GM12864 (cell line): ENCODE data around the gene STXBP4.

Source experiments
- DNase-seq: peaks from one replicate; pipeline ENCODE4 v3.0.0-alpha.2; 2011; ENCODE audit warnings: low read depth
- H3K4me3 ChIP-seq: 2 replicates; pipeline ENCODE4 v1.5.1; 2011; ENCODE audit warnings: mild to moderate bottlenecking, low read depth, low read length, control low read depth
- TF ChIP-seq, protein P1 (sequence below): IDR thresholded peaks from 2 replicates; pipeline ENCODE4 v1.5.1; 2011; ENCODE audit warnings: low read depth, mild to moderate bottlenecking, moderate library complexity, low read length, control low read depth, inconsistent platforms; ENCODE audit errors: missing control alignments

STXBP4 gene

DNA sequence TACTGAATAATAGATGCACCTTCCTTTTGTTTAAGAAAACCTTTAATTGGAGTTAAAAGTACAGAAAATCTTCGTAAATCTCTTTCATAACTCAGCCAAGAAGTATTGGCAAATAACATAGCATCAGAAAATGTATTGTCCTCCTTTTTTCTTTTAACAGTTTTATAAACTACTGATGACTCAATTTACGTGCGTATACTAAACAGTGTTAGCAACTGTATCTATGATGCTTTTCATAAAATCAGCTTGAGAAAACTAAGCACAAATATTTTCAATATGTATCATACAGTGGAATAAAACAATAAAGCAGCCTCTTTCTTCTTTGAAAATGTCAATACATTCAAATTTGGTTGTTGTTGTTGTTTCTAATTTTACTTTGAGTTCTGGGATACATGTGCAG lies 88.6 kb downstream of the STXBP4 start:
- TF ChIP-seq, protein P1, sequence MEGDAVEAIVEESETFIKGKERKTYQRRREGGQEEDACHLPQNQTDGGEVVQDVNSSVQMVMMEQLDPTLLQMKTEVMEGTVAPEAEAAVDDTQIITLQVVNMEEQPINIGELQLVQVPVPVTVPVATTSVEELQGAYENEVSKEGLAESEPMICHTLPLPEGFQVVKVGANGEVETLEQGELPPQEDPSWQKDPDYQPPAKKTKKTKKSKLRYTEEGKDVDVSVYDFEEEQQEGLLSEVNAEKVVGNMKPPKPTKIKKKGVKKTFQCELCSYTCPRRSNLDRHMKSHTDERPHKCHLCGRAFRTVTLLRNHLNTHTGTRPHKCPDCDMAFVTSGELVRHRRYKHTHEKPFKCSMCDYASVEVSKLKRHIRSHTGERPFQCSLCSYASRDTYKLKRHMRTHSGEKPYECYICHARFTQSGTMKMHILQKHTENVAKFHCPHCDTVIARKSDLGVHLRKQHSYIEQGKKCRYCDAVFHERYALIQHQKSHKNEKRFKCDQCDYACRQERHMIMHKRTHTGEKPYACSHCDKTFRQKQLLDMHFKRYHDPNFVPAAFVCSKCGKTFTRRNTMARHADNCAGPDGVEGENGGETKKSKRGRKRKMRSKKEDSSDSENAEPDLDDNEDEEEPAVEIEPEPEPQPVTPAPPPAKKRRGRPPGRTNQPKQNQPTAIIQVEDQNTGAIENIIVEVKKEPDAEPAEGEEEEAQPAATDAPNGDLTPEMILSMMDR, result no peak
- DNase-seq, result no peak
- no peak overlapping the region for H3K4me3 ChIP-seq

DNA sequence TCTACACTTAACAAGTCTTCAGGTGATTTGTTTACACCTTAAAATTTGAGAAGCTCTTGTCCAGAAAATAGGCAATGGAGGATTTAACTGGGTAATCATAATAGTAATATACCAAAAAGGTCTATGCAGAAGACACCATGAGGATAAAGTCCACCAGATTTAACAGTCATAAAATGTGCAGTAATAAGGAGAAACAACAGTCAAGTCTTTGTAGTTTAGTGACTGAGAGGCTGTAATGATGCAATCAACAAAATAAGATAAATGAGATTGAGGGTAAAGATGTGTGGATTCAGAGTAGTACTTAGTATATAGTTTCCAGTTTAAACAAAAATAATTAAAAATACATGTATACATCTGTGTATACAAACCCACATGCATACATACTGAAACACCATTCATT lies 91.2 kb downstream of the STXBP4 start:
- no peak for DNase-seq
- H3K4me3 ChIP-seq, result no peak overlapping the region
- TF ChIP-seq, protein P1, result no peak

DNA sequence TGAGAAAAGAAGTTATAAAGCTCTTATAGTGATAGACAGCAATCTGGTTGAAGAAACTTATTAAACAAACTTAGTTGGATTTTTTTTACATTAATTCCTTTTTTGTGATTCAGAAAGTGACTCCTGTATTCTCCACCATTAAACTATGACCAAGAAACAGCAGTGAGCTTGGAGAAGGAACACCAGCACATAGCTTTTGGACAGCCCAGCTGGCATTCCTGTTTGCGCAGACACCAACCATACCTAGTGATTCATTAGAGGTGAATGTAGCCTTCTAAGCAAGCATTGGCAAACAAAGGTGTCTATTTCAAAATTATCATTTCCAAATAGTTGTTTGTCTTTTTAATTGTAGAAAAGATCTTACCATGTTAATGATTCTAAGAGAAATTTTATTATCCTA lies 94.4 kb downstream of the STXBP4 start:
- DNase-seq, result no peak

DNA sequence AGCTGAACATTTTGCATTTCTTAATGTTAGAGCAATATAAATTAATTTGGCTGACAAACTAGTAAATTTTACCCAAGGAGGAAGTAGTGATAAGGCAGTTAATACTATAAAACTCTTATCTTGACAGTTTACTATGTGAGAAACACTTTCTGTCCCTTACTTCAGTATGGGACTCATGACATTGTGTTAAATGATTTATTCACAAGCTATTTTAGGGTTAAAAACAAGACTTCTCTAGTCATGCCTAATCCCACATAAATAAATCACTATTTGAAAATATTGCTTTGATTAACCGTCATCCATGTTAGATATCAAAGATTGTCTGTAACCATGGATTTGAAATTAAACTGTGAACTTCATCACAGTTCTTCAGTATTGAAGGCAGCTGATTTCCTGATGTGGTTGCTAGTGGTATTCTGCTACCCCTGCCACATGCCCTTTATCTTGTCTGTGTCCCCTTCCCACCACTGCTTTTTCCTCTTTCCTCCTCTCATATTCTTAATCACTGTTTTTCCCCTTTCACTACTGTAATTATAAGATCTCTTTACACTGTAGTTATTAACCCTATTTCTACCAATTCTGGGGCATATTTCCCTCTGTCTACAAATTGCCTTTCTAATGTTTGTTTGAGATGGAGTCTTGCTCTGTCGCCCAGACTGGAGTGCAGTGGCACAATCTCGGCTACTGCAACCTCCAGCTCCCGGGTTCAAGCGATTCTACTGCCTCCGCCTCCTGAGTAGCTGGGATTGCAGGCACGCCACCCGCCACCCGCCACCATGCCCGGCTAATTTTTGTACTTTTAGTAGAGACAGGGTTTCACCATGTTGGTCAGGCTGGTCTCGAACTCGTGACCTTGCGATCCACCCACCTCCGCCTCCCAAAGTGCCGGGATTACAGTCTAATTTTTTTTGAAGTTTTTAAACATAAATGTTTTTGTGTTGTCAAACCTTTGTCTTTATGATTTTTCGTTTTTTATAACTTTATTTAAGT lies 95.6 kb downstream of the STXBP4 start:
- no peak overlapping the region for H3K4me3 ChIP-seq
- no peak for DNase-seq
- TF ChIP-seq, protein P1, result no peak

More for the DNA sequence above, 94.4 kb downstream of the STXBP4 start:
- TF ChIP-seq, protein P1, result no peak
- no peak overlapping the region for H3K4me3 ChIP-seq

DNA sequence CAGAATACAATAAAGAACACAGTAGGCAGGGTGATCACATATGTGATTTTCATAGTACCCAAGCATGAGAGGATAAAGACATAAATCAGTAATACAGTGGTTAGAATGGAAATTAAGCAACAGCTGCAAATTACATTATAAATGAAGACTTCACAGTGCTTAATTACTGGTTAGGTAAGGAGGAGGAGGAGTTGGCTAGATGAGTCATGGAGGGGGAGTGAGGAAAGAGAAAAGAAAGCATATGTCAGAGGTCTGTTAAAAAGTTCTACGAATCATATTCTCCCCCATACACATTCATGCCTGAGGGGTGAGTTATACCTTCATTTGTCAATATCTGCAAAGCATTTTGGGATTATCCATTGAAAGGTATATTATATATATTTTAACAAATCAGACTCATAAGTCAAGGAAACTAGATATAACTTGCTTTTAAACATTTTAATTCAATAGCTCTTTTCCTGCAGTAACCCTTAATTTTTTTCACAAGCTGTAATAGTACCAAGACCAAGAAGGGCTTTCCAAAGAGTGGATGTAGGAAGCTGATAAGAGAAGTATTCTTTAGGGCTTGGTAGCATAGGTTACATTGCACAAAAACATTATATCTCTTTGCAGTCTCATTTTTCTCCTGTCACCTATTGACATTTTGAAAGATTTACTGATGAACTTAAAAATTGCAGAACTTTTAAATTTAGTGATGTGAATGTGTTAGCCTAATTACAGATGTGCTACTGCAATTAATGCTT lies 99.3 kb downstream of the STXBP4 start:
- TF ChIP-seq, protein P1, result no peak
- no peak overlapping the region for H3K4me3 ChIP-seq
- no peak for DNase-seq

DNA sequence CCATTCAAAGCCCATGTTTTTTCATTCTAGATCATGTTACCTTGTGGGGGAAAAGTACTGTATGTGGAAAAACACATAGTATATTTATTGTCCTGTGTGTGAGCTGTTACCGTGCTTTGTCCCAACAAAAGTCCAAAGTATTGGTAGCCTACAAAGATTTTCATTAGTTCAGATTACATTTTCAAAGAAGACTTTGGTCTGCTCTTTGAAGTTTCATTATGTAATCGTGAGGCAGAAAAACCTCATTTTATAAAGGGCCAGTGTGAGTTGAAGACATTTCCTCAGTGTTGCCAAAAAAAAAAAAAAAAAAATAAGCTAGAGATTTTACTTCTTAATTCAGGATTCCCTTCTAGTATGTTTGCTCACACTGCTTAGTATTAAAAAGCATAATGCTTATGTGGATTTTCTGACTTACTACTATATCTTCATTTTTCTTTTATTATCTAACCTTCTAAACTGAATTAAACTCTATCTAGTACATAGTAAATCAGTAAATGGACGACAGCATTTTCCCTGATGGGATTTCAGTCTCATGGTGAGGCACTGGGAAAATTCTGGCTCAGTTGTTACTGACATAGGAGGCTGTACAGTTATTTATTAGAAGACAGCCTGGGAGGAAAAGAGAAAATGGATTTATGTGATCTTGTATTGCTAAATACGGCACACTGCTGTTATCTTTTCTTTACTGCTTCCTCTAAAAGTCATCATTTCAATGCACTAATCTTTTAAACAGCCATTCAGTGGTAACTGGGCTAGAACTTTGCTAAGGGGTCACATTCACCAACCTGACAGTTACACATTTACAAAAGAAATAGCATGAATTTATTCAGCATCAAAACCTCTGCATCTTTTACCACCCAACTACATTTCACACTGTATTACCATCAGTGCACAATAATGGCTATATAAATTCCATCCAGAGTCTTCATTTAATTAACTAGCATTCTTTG lies 100.6 kb downstream of the STXBP4 start:
- H3K4me3 ChIP-seq, result no peak overlapping the region
- no peak for DNase-seq
- TF ChIP-seq, protein P1, result no peak
